IMR-90 (cell line): ENCODE results near the gene EREG. TPM values are rescaled to one million over a fixed set of nuclear protein-coding genes. Genes with fewer than 3 reads are reported as not detected.

Experiments used
- ATAC-seq: fragments of 200-7000 bp; cut with Tn5 transposase; 2 replicates; pipeline ENCODE4 v1.9.1; 2020; ENCODE audit warnings: low read depth, mild to moderate bottlenecking, moderate library complexity
- BruUV-seq: library from RNA; stranded (reverse); fragments of 400-500 nt; replicated peaks from 2 replicates; lab custom pipeline; 2021; lab: Mats Ljungman, UMichigan
- CTCF ChIA-PET: fragments of 300-600 bp; formaldehyde crosslinking; extraction: SDS; loops from one replicate; lab custom pipeline; 2021; ENCODE audit warnings: antibody characterized with exemption; lab: Yijun Ruan, JAX
- POLR2A ChIA-PET: fragments of 300-600 bp; sonication (Branson Sonifier 250); formaldehyde crosslinking; loops from one replicate; lab custom pipeline; 2022; ENCODE audit warnings: antibody characterized with exemption; ENCODE audit not compliant: unreplicated experiment; lab: Charles Lee
- DNase-seq: peaks from one replicate; pipeline ENCODE4 v3.0.0; 2013
- H2AFZ ChIP-seq: replicated peaks from 2 replicates; pipeline ENCODE3; 2013; ENCODE audit warnings: low read length, mild to moderate bottlenecking; ENCODE audit not compliant: poor library complexity
- H2AK5ac ChIP-seq: 2 replicates; pipeline ENCODE4 v1.6.1; 2013; ENCODE audit warnings: low read depth, low read length, inconsistent platforms
- H2AK9ac ChIP-seq: replicated peaks from 2 replicates; pipeline ENCODE3; 2013; ENCODE audit warnings: mild to moderate bottlenecking, low read depth, low read length, moderate library complexity; ENCODE audit not compliant: poor library complexity
- H2BK120ac ChIP-seq: 2 replicates; pipeline ENCODE4 v1.6.1; 2013; ENCODE audit warnings: low read depth, low read length, inconsistent platforms
- H2BK15ac ChIP-seq: 3 replicates; pipeline ENCODE4 v1.6.1; 2013; ENCODE audit warnings: low read depth, low read length, inconsistent platforms
- H2BK20ac ChIP-seq: 2 replicates; pipeline ENCODE4 v1.6.1; 2013; ENCODE audit warnings: low read depth, mild to moderate bottlenecking, inconsistent platforms, low read length, moderate library complexity
- H2BK5ac ChIP-seq: 2 replicates; pipeline ENCODE4 v1.6.1; 2013; ENCODE audit warnings: mild to moderate bottlenecking, low read depth, low read length, inconsistent platforms; ENCODE audit not compliant: poor library complexity, severe bottlenecking
- H3K14ac ChIP-seq: replicated peaks from 2 replicates; pipeline ENCODE4 v1.6.1; 2013; ENCODE audit warnings: low read depth, low read length, inconsistent platforms
- H3K18ac ChIP-seq: 2 replicates; pipeline ENCODE4 v1.6.1; 2013; ENCODE audit warnings: low read depth, low read length, control low read depth
- H3K23ac ChIP-seq: 2 replicates; pipeline ENCODE4 v1.6.1; 2013; ENCODE audit warnings: low read depth, low read length, inconsistent platforms
- H3K27ac ChIP-seq: 2 replicates; pipeline ENCODE4 v1.5.1; 2013; ENCODE audit warnings: mild to moderate bottlenecking, control low read depth, low read length; ENCODE audit not compliant: insufficient read depth
- H3K27me3 ChIP-seq: 2 replicates; pipeline ENCODE4 v1.6.1; 2013; ENCODE audit warnings: low read length; ENCODE audit not compliant: control insufficient read depth, insufficient read depth
- H3K36me3 ChIP-seq: 2 replicates; pipeline ENCODE4 v1.6.1; 2013; ENCODE audit warnings: low read length, mixed read lengths; ENCODE audit not compliant: control insufficient read depth, insufficient read depth
- H3K4ac ChIP-seq: 2 replicates; pipeline ENCODE4 v1.6.1; 2013; ENCODE audit warnings: low read depth, low read length, inconsistent platforms
- H3K4me1 ChIP-seq: 2 replicates; pipeline ENCODE4 v1.6.1; 2013; ENCODE audit warnings: low read length, mixed read lengths; ENCODE audit not compliant: control insufficient read depth, insufficient read depth
- H3K4me2 ChIP-seq: 2 replicates; pipeline ENCODE4 v1.6.1; 2013; ENCODE audit warnings: low read depth, mild to moderate bottlenecking, control low read depth, low read length, moderate library complexity
- H3K4me3 ChIP-seq: 2 replicates; pipeline ENCODE4 v1.5.1; 2013; ENCODE audit warnings: low read depth, mild to moderate bottlenecking, control low read depth, low read length, moderate library complexity; ENCODE audit not compliant: insufficient read depth
- H3K56ac ChIP-seq: 2 replicates; pipeline ENCODE4 v1.6.1; 2013; ENCODE audit warnings: low read length, inconsistent platforms; ENCODE audit not compliant: insufficient read depth; ENCODE audit errors: extremely low read depth
- H3K79me1 ChIP-seq, 2 experiments: 2 replicates each; pipeline ENCODE4 v1.6.1; 2013; ENCODE audit warnings: low read length in 2 of 2, inconsistent platforms in 1 of 2, low read depth in 1 of 2
- H3K9ac ChIP-seq: 2 replicates; pipeline ENCODE4 v1.6.1; 2013; ENCODE audit warnings: low read depth, low read length, control low read depth
- H3K9me1 ChIP-seq: 2 replicates; pipeline ENCODE4 v1.6.1; 2013; ENCODE audit warnings: low read length, inconsistent platforms; ENCODE audit not compliant: insufficient read depth
- H3K9me3 ChIP-seq: 2 replicates; pipeline ENCODE4 v1.6.1; 2013; ENCODE audit warnings: low read length; ENCODE audit not compliant: control insufficient read depth, insufficient read depth
- H4K20me1 ChIP-seq: 2 replicates; pipeline ENCODE4 v1.6.1; 2013; ENCODE audit warnings: low read length, inconsistent platforms; ENCODE audit not compliant: insufficient read depth
- H4K5ac ChIP-seq: 2 replicates; pipeline ENCODE4 v1.6.1; 2013; ENCODE audit warnings: mild to moderate bottlenecking, low read depth, low read length, control low read depth
- H4K8ac ChIP-seq, 2 experiments: 2 replicates each; pipeline ENCODE4 v1.6.1; 2013; ENCODE audit warnings: low read depth in 2 of 2, low read length in 2 of 2, control low read depth in 1 of 2, inconsistent platforms in 1 of 2
- H4K91ac ChIP-seq: 2 replicates; pipeline ENCODE4 v1.6.1; 2013; ENCODE audit warnings: low read depth, low read length, inconsistent platforms; ENCODE audit not compliant: insufficient read depth
- USF2 ChIP-seq: fragments of 150-350 bp; IDR thresholded peaks from 2 replicates; pipeline ENCODE4 v1.6.1; 2017; ENCODE audit warnings: mild to moderate bottlenecking, antibody characterized with exemption, low read length, low read depth
- WGBS, 2 experiments: methylation state at CpG; one replicate each; pipeline versions ENCODE4 v1.1.5 to v1.1.7; 2013; ENCODE audit warnings: missing lambda C conversion rate in 2 of 2; ENCODE audit not compliant: insufficient read length in 1 of 2; ENCODE audit errors: extremely low coverage in 2 of 2; 5-methylcytosine and 5-hydroxymethylcytosine counted together
- dilution Hi-C: fragments of 300-500 bp; cut with HindIII; formaldehyde crosslinking; loops from one replicate; pipeline ENCODE4 v1.14.3; 2018; ENCODE audit warnings: low sequenced_read_pairs; ENCODE audit not compliant: unreplicated experiment
- in situ Hi-C: fragments of 300-500 bp; cut with MboI; formaldehyde crosslinking; loops from 3 replicates; pipeline ENCODE4 v1.14.3; 2019; ENCODE audit warnings: low sequenced_read_pairs, inconsistent platforms, mixed read lengths
- intact Hi-C: fragments of 100-400 bp; cut with micrococcal nuclease; formaldehyde crosslinking; loops from 2 replicates; pipeline ENCODE4 v1.10.0; 2022
- polyA plus RNA-seq, 3 experiments: library from polyadenylated mRNA; depleted of rRNA; stranded (reverse); fragments of >200 nt; gene quantifications; 2 replicates each; pipeline ENCODE4 v1.2.3, GENCODE V29; 2012; ENCODE audit warnings: low replicate concordance in 1 of 3
- total RNA-seq: library from RNA; depleted of rRNA; stranded (reverse); fragments of >200 nt; gene quantifications from 2 replicates; pipeline ENCODE4 v1.2.3, GENCODE V29; 2012

EREG gene
- total and polyA plus RNA-seq, 2 of the 4 experiments (the other 2 are of a cell fraction), result 0.26 to 0.36 TPM

- CTCF ChIA-PET, result no interaction called here
- Histone ChIP-seq H4K5ac (no peak overlapping the region), H3K4me1 (peaks cover 8% of the 10 kb centered on the region; the same call in 1 of the 2 replicates), H3K4ac (no peak overlapping the region), H3K56ac (no peak overlapping the region), H2BK20ac (no peak overlapping the region), H3K79me1 (no peaks in the 10 kb centered on the region), H3K18ac (no peak overlapping the region), H2AFZ (no peak overlapping the region), H3K4me2 (no peak overlapping the region), H3K27ac (no peak overlapping the region), H4K20me1 (no peaks in the 10 kb centered on the region), H3K36me3 (peaks cover 2% of the 10 kb centered on the region; the same call in 1 of the 2 replicates), H3K9me3 (no peaks in the 10 kb centered on the region), H2AK9ac (no peak overlapping the region), H3K23ac (no peak overlapping the region), H2AK5ac (no peak overlapping the region), H3K14ac (no peak overlapping the region), H3K4me3 (no peak overlapping the region), H3K9ac (no peak overlapping the region), H4K91ac (no peak overlapping the region; the same call in 1 of the 2 replicates), H2BK5ac (no peak overlapping the region), H2BK15ac (no peak overlapping the region), H3K27me3 (no peaks in the 10 kb centered on the region), H2BK120ac (no peak overlapping the region), H3K9me1 (no peaks in the 10 kb centered on the region), H4K8ac (no peak overlapping the region)
- POLR2A ChIA-PET, result no interaction called here
- TF ChIP-seq USF2, result no peak
- no CpG with 5 or more reads among the region's 2 CpGs for WGBS, 2 experiments
- BruUV-seq, result no TSS peak
- in situ Hi-C loops (no loop called here), dilution Hi-C loops (no loop called here), intact Hi-C loops (no loop called here)
- no peak for ATAC-seq
- no peak for DNase-seq
Observed at GRCh38 chr4:74391890-74392475, 27.0 kb downstream of the EREG start.
